ENCODE data around the gene SCRT2. TPM values are rescaled to one million over a fixed set of nuclear protein-coding genes. Genes with fewer than 3 reads are reported as not detected.

SCRT2 gene
- polyA plus RNA-seq, 3 donors, result not detected

DNA sequence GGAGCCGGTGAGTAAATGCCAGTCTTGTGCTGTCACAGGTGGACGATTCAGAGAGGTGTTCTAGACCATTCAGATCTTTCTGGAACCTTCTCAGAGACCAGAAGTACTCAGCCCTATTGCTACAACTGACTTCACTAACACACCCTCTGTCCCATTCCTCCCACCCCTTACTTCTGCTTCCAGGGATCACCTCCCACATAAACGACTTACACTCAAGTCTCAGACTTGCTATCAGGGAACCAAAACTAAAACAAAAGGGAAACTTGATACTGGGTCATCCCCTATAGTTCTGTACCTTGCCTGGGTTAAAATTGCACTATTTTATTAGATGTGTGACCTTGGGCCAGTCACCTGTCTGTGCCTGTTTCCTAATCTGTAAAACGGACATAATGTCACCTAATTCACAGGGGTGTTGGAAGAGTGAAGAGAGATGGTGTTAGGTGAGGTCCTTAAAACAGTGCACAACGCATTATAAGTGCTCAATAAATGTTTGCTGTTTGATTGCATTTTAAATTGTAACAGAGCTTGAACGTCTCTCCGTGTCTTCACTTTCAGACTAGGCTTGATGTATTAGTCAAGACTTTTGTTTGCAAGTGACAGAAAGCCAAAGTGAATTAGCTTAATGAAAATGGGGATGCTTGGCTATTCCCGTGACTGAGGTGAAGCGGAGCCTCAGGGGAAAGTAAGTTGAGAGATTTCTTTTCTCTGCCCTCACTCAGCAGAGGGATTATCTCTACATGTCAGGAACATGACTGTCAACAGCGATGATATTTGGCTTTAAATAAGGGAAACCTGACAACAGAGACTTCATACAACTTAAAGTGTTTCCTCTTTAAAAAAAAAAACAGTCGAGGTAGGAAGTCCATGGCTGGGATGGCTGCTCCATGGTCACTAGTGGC, 19.6 kb downstream of the SCRT2 start:
- H3K79me2 ChIP-seq (ENCODE audit: insufficient read depth, low read length), result peaks cover 18% of the 10 kb centered on the region
- H3K9ac ChIP-seq (ENCODE audit: insufficient read depth, low read length, poor library complexity, severe bottlenecking), result no peak overlapping the region
- Mint-ChIP-seq H3K9me3 (peaks cover 0 to 2% (median 0%) of the 10 kb centered on the region in 7 donors), H3K36me3 (peaks cover 2 to 7% of the 10 kb centered on the region in 2 donors), H3K4me1 (peaks cover 76% of the 10 kb centered on the region), H3K27me3 (ENCODE audit: low read depth in 3 of 3) (peaks cover 0 to 2% (median 0%) of the 10 kb centered on the region in 3 donors), H3K27ac (peak overlapping the region in 1 of 7 donors; percentile 48), H3K4me3 (no peak overlapping the region)
- H3K4me3 ChIP-seq (replicated peaks in 1 of 3; ENCODE audit: low read depth in 2 of 3, low read length in 3 of 3), result no peak overlapping the region
- WGBS (ENCODE audit: insufficient coverage), result 83% methylated on average over 6 of the region's 11 CpGs
- no peak for DNase-seq
- no peak overlapping the region for H3K27ac ChIP-seq (ENCODE audit: low read depth in 1 of 2, low read length in 2 of 2)
- no peaks in the 10 kb centered on the region for H3K27me3 ChIP-seq (ENCODE audit: control insufficient read depth in 2 of 2, insufficient read depth in 2 of 2, low read length in 2 of 2)
- H3K4me1 ChIP-seq (ENCODE audit: control insufficient read depth in 1 of 2, insufficient read depth in 2 of 2, low read length in 2 of 2), result peaks cover 63 to 75% of the 10 kb centered on the region in 2 donors
- H4K20me1 ChIP-seq (ENCODE audit: insufficient read depth, low read length), result peaks cover 12% of the 10 kb centered on the region
- intact Hi-C loops (cut with micrococcal nuclease), result loop anchor here in 1 of 2 donors (10.0 kb wide), 1 partner anchor 179 kb away; the partner anchor contains the start of gene FAM110A
- TF ChIP-seq, protein P1, sequence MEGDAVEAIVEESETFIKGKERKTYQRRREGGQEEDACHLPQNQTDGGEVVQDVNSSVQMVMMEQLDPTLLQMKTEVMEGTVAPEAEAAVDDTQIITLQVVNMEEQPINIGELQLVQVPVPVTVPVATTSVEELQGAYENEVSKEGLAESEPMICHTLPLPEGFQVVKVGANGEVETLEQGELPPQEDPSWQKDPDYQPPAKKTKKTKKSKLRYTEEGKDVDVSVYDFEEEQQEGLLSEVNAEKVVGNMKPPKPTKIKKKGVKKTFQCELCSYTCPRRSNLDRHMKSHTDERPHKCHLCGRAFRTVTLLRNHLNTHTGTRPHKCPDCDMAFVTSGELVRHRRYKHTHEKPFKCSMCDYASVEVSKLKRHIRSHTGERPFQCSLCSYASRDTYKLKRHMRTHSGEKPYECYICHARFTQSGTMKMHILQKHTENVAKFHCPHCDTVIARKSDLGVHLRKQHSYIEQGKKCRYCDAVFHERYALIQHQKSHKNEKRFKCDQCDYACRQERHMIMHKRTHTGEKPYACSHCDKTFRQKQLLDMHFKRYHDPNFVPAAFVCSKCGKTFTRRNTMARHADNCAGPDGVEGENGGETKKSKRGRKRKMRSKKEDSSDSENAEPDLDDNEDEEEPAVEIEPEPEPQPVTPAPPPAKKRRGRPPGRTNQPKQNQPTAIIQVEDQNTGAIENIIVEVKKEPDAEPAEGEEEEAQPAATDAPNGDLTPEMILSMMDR (IDR thresholded peaks at IDR 0.05), result no peak
- no peaks in the 10 kb centered on the region for H3K9me3 ChIP-seq (replicated peaks in 1 of 2; ENCODE audit: control insufficient read depth in 1 of 2, insufficient read depth in 1 of 2, low read length in 2 of 2)
- H3K36me3 ChIP-seq (replicated peaks in 1 of 2; ENCODE audit: control insufficient read depth in 1 of 2, insufficient read depth in 2 of 2, low read length in 2 of 2), result peaks cover 0 to 1% of the 10 kb centered on the region in 2 donors
- H3K4me2 ChIP-seq (replicated peaks; ENCODE audit: extremely low read depth, low read length, poor library complexity, severe bottlenecking), result no peak overlapping the region
- no peak overlapping the region for H2AFZ ChIP-seq (ENCODE audit: insufficient read depth, low read depth, low read length, poor library complexity, severe bottlenecking)

DNA sequence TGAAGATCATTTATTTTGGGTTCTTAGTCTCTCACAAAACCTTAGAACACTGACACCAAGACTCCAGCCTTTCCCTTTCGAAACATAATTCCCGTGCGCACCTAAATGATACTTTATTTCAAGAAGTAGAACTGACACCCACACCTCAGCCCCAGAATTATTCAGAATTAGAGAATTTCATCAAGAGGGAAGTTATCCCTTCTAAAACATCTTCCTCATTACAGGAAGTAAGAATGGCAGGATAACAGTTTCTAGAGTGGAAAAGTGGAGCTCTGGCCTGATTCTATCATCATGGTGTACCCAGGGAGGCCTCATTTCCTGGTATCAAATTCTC, 21.2 kb downstream of the SCRT2 start:
- Histone ChIP-seq H2AFZ (ENCODE audit: insufficient read depth, low read depth, low read length, poor library complexity, severe bottlenecking) (no peak overlapping the region), H3K4me3 (replicated peaks in 1 of 3; ENCODE audit: low read depth in 2 of 3, low read length in 3 of 3) (no peak overlapping the region), H3K36me3 (replicated peaks in 1 of 2; ENCODE audit: control insufficient read depth in 1 of 2, insufficient read depth in 2 of 2, low read length in 2 of 2) (peaks cover 11 to 17% of the 10 kb centered on the region in 2 donors), H3K27me3 (ENCODE audit: control insufficient read depth in 2 of 2, insufficient read depth in 2 of 2, low read length in 2 of 2) (no peaks in the 10 kb centered on the region), H3K4me2 (replicated peaks; ENCODE audit: extremely low read depth, low read length, poor library complexity, severe bottlenecking) (no peak overlapping the region), H3K27ac (ENCODE audit: low read depth in 1 of 2, low read length in 2 of 2) (peak overlapping the region in 1 of 2 donors; percentile 96), H3K79me2 (ENCODE audit: insufficient read depth, low read length) (peaks cover 27% of the 10 kb centered on the region), H4K20me1 (ENCODE audit: insufficient read depth, low read length) (peaks cover 27% of the 10 kb centered on the region), H3K9me3 (replicated peaks in 1 of 2; ENCODE audit: control insufficient read depth in 1 of 2, insufficient read depth in 1 of 2, low read length in 2 of 2) (no peaks in the 10 kb centered on the region), H3K4me1 (ENCODE audit: control insufficient read depth in 1 of 2, insufficient read depth in 2 of 2, low read length in 2 of 2) (peaks cover 47 to 61% of the 10 kb centered on the region in 2 donors), H3K9ac (ENCODE audit: insufficient read depth, low read length, poor library complexity, severe bottlenecking) (no peak overlapping the region)
- WGBS (ENCODE audit: insufficient coverage), result no CpG with 5 or more reads among the region's 3 CpGs
- TF ChIP-seq, protein P1 (IDR thresholded peaks at IDR 0.05), result no peak
- Mint-ChIP-seq H3K27me3 (ENCODE audit: low read depth in 3 of 3) (peaks cover 0 to 2% (median 0%) of the 10 kb centered on the region in 3 donors), H3K4me1 (peaks cover 65% of the 10 kb centered on the region), H3K36me3 (peaks cover 18 to 23% of the 10 kb centered on the region in 2 donors), H3K4me3 (no peak overlapping the region), H3K9me3 (peaks cover 0 to 2% (median 0%) of the 10 kb centered on the region in 7 donors), H3K27ac (peak overlapping the region; percentile 89 to 97 (median 94))
- intact Hi-C loops (cut with micrococcal nuclease), result loop anchor here in 1 of 2 donors (5.0 to 10.0 kb wide), 2 partner anchors 112 to 180 kb away; partner anchors contain the start of genes CSNK2A1 and FAM110A
- no peak for DNase-seq
